Activated naive CD8-positive, alpha-beta T cell (primary cell): ENCODE data around the gene ZC3H7B.
A peak's percentile ranks its signal among the peaks of the same experiment; 100 is the strongest.
"Not testable (repeated sequence)": the region's sequence is repeated elsewhere in the genome, so short reads cannot be mapped to it uniquely, and the experiment has no call there.

Source experiments
- H3K27ac Mint-ChIP-seq: one replicate; pipeline ENCODE4 v1.8.0; 2021; ENCODE audit warnings: mixed read lengths
- H3K27me3 Mint-ChIP-seq: one replicate; pipeline ENCODE4 v1.8.0; 2021; ENCODE audit warnings: mixed read lengths
- H3K36me3 Mint-ChIP-seq: one replicate; pipeline ENCODE4 v1.8.0; 2021; ENCODE audit warnings: mixed read lengths
- H3K4me1 Mint-ChIP-seq: one replicate; pipeline ENCODE4 v1.8.0; 2021; ENCODE audit warnings: low read depth, mixed read lengths
- H3K4me3 Mint-ChIP-seq: one replicate; pipeline ENCODE4 v1.8.0; 2021; ENCODE audit warnings: mild to moderate bottlenecking, mixed read lengths
- H3K9me3 Mint-ChIP-seq: one replicate; pipeline ENCODE4 v1.8.0; 2021; ENCODE audit warnings: low read depth, mixed read lengths

The ZC3H7B gene

DNA sequence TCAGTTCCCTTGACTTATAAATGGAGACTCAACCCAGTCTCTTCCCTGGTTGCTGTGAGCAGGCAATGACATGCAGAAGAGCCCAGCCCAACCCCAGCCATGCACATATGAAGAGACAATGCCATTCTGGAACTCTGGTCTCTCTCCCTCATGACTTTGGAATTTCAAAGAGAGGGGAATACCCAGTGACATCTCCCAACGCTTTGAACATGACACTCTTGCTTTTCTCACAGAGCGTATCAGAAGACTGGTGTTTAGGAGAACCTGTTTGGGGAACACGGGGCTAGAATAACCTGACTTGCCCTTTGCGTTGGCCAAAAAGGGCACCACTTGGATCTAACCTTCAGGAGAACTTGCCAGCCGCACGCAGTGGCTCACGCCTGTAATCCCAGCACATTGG, 28.2 kb upstream of the ZC3H7B start:
- Mint-ChIP-seq H3K4me3 (no peak overlapping the region), H3K27ac (no peak overlapping the region), H3K36me3 (peaks cover 6% of the 10 kb centered on the region), H3K9me3 (no peaks in the 10 kb centered on the region), H3K4me1 (peaks cover 2% of the 10 kb centered on the region), H3K27me3 (no peaks in the 10 kb centered on the region)

DNA sequence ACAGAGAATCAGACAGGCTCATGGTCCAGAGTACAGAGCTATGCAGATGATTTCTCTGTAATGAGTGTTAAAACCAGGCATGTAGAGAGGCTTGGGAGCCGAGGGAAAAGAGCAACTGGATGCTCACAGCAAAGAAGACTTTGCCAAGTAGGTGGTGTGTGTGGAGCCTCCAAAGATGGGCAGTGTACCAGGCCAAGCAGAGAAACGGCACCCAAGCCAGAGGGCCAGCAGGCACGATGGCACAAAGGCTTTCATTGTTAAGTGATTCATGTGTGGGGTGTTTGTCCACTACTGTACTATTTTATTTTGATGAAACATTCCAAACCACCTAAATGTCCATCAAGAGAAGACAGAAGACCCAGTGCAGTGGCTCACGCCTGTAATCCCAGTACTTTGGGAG, 26.5 kb upstream of the ZC3H7B start:
- Mint-ChIP-seq H3K4me1 (peaks cover 2% of the 10 kb centered on the region), H3K4me3 (no peak overlapping the region), H3K27me3 (no peaks in the 10 kb centered on the region), H3K27ac (no peak overlapping the region), H3K36me3 (peaks cover 6% of the 10 kb centered on the region), H3K9me3 (no peaks in the 10 kb centered on the region)

DNA sequence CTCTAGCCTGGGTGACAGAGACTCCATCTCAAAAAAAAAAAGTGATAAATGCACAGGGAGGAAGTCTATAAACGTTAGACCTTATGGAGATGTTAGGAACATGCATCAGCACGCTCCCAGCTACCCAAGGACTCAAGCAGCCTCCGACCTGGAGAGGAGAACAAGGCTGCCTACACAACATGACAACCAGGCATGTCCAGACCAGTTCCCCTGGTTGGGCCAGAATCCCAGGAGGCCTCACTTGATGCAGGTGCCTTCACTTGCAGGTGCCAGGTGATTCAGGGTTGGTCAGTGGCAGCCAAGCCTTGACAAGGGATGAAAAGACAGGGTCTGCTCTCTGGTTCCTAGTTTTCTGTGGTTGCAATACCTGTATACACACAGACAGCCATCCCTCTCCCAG, 21.3 kb upstream of the ZC3H7B start:
- Mint-ChIP-seq H3K4me1 (peaks cover 18% of the 10 kb centered on the region), H3K4me3 (no peak overlapping the region), H3K27ac (no peak overlapping the region), H3K36me3 (peaks cover 6% of the 10 kb centered on the region), H3K9me3 (no peaks in the 10 kb centered on the region), H3K27me3 (no peaks in the 10 kb centered on the region)

DNA sequence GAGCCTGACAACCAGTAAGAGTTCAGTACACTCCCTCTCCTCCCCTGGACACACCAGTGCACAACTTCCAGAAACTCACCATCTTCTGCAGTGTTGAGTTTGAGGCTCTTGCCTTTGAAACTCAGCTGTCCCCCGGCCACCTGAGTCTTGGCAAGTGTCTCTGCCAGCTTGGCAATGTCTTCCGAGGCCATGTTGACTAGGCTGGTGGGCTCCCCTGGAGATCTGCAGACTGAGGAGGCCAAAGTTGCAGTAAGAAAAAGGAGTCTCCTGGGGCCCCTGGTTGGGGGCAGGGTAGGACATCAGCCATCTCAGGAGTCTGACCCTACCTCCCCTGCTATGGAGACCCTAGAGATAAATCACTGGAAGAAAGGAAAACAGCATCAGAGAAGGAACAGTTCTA, 20.5 kb upstream of the ZC3H7B start:
- Mint-ChIP-seq H3K27ac (no peak overlapping the region), H3K36me3 (peaks cover 6% of the 10 kb centered on the region), H3K9me3 (no peaks in the 10 kb centered on the region), H3K4me1 (peaks cover 21% of the 10 kb centered on the region), H3K4me3 (no peak overlapping the region), H3K27me3 (no peaks in the 10 kb centered on the region)

DNA sequence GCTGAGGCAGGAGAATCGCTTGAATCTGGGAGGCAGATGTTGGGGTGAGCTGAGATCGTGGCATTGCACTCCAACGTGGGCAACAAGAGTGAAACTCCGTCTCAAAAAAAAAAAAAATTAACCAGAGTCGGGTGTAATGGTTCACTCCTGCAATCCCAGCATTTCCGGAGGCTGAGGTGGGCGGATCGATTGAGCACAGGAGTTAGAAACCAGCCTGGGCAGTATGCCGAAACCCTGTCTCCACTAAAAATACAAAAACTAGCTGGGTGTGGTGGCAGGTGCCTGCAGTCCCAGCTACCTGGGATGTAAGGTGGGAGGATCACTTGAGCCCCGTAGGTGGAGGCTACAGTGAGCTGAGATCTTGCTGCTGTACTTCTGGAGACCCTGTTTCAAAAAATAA, 16.9 kb upstream of the ZC3H7B start:
- no peaks in the 10 kb centered on the region for H3K27me3 Mint-ChIP-seq
- H3K36me3 Mint-ChIP-seq, result no peaks in the 10 kb centered on the region
- peak overlapping the region; percentile 97 for H3K27ac Mint-ChIP-seq
- H3K9me3 Mint-ChIP-seq, result no peaks in the 10 kb centered on the region
- peak overlapping the region; percentile 96 for H3K4me3 Mint-ChIP-seq
- H3K4me1 Mint-ChIP-seq, result peaks cover 31% of the 10 kb centered on the region

DNA sequence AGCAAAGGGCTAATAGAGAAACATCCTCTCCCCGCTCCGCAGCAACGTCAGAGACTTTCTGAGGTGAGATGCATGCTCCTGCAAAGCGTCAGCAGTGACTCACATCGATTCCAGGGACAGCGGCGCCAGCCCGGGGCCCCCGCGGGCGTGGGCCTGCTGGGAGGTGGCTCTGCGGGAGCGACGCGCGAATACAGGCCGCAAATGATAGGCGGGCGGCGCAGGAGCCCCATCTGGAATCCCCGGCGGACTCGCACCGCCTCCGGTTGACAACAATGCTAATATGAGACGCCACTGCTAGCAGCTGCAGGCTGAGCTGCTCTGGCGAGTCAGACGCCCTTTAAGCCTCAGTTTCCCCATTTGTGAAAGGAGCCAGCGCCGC, 15.9 kb upstream of the ZC3H7B start:
- Mint-ChIP-seq H3K27ac (peak overlapping the region; percentile 97), H3K27me3 (no peaks in the 10 kb centered on the region), H3K4me3 (peak overlapping the region; percentile 96), H3K4me1 (peaks cover 31% of the 10 kb centered on the region), H3K36me3 (no peaks in the 10 kb centered on the region), H3K9me3 (no peaks in the 10 kb centered on the region)

DNA sequence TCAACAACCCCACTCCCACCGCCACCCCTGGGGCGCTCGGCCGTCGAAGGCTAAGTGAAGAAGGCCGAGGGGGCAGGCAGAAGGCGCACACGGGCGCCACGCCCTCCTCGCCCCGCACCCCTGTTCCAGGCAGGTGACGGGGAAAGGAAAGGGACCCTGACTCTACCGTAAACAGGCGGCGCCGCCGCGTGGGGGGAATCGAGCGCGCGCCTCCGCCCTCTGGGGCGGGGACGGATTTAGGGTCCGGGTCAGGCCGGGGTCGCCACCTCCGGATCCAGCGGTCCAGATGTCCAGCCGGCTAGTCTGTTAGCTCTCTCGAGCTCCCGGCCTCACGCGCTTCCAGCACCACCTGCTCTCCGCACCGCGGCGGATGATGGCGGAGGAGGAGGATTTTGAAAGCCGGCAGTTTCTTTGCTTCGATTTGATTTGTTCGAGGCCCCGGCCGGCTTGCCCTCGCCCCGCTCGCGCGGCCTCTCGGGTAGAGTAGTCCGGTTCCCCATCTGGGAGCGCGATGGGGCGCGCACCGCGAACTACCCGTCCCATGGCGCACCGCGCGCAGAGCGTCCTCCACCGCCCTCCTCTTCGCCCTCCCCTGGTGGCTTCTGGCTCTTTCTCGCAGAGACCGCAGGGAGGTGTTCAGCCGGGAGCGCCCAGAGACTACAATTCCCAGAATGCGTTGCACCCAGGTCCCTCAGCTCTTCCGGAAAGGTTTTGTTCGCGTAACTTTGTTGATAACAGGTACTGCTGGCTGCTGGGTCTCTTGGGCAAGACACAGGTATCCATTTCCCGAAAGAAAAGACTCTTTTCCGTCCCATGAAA, 15.3 kb upstream of the ZC3H7B start, which contains the start of gene RANGAP1:
Gene RANGAP1 (minus strand): TSS at position 368 of the 819 bp plus-strand sequence. CDS start 5,143 bp downstream, outside the sequence.
- Mint-ChIP-seq H3K36me3 (no peaks in the 10 kb centered on the region), H3K4me1 (peaks cover 29% of the 10 kb centered on the region), H3K4me3 (peak within 1 kb of the TSS; percentile 96), H3K9me3 (no peaks in the 10 kb centered on the region), H3K27me3 (no peaks in the 10 kb centered on the region), H3K27ac (peak within 1 kb of the TSS; percentile 97)

DNA sequence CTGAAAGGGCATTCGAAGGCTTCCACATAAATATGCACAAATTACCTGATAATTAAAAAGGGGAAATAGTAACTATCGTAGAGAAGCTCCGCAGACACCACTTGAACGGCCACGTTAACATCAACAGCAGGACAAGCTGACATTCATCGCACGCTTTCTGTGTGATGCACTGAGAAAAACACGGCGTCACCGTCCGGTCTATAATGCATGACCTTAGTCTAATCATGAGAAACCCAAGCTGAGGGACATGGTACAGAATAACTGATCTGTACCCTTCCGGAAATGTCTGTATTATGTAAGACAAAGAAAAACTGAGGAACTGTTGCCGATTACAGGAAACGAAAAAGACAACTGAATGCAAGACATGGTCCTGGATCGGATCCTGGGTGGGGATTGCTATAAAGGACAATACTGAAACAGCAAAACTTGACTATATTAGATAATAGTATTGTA, 14.7 kb upstream of the ZC3H7B start:
- Mint-ChIP-seq H3K27ac (peak overlapping the region; percentile 97), H3K36me3 (no peaks in the 10 kb centered on the region), H3K4me1 (peaks cover 27% of the 10 kb centered on the region), H3K27me3 (no peaks in the 10 kb centered on the region), H3K9me3 (no peaks in the 10 kb centered on the region), H3K4me3 (peak overlapping the region; percentile 96)

DNA sequence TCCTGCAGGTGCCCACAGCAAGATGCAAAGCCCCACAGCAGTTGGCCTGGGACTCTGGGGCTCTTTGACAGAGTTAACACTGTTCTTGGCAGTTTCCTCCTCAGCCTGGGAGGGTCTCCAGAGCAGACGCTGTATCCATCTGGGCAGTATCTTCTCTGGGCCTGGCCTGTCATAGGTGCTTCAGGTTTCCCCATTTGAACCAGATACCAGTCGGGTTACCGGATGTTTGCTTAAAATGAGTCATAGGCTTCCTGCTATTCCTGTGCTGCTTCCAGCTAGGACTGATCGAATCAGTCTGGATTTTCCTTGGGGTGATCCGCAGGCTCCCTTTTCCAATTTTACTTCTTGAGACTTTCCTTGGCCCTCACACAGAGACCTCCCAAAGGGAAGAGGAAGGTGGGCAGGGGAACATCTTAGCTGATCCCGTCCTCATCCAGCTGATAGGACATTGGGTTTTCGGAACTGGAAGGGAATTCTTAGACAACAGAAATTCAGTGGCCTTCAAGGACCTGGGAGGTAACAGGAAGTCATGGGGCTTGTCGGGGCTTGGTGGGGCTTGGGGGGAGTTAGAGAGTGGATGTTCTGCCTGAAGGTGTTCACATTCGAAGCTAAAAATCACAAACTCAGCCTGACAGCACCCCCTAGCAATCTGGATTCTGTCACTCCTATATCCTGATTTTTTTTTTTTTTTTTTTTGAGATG, 12.9 kb upstream of the ZC3H7B start:
- peak overlapping the region; percentile 90 for H3K27ac Mint-ChIP-seq
- H3K4me1 Mint-ChIP-seq, result peaks cover 19% of the 10 kb centered on the region
- H3K4me3 Mint-ChIP-seq, result peak overlapping the region; percentile 65
- H3K9me3 Mint-ChIP-seq, result no peaks in the 10 kb centered on the region
- H3K27me3 Mint-ChIP-seq, result no peaks in the 10 kb centered on the region
- H3K36me3 Mint-ChIP-seq, result no peaks in the 10 kb centered on the region

DNA sequence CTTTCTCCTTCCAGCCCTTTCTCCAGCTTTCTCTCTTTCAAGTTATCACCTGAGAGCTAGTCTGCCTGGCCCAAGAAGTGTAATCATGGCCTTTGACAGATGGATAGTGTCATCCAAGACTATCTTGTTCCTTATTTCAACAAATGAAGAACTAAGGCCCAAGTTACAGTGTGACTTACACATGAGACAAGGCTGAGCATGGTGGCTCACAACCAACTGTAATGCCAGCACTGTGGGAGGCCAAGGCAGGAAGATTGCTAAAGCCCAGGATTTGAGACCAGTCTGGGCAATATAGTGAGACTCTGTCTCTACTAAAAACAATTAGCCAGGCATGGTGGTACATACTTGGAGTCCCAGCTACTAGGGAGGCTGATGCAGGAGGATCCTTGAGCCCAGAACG, 11.7 kb upstream of the ZC3H7B start:
- Mint-ChIP-seq H3K27me3 (no peaks in the 10 kb centered on the region), H3K36me3 (no peaks in the 10 kb centered on the region), H3K4me3 (no peak overlapping the region), H3K9me3 (no peaks in the 10 kb centered on the region), H3K4me1 (peaks cover 15% of the 10 kb centered on the region), H3K27ac (peak overlapping the region; percentile 4)

DNA sequence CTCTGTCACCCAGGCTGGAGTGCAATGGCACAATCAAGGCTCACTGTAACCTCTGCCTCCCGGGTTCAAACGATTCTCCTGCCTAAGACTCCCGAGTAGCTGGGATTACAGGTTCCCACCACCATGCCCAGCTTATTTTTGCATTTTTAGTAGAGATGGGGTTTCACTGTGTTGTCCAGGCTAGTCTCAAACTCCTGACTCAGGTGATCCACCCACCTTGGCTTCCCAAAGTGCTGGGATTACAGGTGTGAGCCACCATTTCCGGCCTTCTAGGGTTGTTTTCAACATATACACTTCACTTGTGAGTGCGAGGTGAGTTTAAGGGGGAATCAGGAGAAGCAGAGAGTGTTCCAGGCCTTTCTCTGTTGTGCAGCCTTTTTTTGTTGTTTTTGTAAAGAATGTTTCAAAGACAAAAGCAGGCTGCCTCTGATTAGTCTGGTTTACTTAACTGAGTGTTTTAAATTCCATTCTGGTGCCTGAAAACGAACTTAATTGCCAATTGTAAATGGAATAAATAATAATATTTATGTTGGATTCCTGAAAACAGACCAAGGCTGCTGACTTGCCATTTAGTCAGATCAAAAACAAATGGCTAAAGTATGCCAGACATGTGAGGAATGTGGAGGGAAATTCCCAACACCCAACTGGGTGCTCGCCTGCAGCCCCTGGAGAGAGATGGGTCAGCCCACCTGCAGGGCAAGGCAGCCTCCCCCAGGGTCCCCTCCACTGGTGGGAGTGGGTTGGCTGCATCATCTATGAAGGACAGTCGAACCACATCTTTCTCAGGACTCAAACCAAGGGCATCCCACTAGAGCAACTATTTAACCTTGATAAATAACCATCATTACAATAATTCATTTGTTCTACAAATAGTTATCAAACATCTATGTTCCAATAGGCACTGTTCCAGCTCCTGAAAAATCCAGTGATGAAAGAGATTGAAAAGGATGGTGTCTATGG, 10.8 kb upstream of the ZC3H7B start:
- no peaks in the 10 kb centered on the region for H3K27me3 Mint-ChIP-seq
- peaks cover 12% of the 10 kb centered on the region for H3K4me1 Mint-ChIP-seq
- H3K9me3 Mint-ChIP-seq, result no peaks in the 10 kb centered on the region
- H3K27ac Mint-ChIP-seq, result no peak overlapping the region
- H3K36me3 Mint-ChIP-seq, result no peaks in the 10 kb centered on the region
- no peak overlapping the region for H3K4me3 Mint-ChIP-seq

DNA sequence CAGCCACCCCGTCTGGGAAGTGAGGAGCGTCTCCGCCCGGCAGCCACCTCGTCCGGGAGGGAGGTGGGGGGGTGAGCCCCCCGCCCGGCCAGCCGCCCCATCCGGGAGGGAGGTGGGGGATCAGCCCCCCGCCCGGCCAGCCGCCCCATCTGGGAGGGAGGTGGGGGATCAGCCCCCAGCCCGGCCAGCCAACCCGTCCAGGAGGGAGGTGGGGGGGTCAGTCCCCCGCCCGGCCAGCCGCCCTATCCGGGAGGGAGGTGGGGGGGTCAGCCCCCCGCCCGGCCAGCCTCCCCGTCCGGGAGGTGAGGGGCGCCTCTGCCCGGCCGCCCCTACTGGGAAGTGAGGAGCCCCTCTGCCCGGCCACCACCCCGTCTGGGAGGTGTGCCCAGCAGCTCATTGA, 6.5 kb upstream of the ZC3H7B start:
- not testable (repeated sequence) for H3K4me3 Mint-ChIP-seq, H3K9me3 Mint-ChIP-seq, H3K27ac Mint-ChIP-seq, H3K27me3 Mint-ChIP-seq, H3K36me3 Mint-ChIP-seq, H3K4me1 Mint-ChIP-seq

DNA sequence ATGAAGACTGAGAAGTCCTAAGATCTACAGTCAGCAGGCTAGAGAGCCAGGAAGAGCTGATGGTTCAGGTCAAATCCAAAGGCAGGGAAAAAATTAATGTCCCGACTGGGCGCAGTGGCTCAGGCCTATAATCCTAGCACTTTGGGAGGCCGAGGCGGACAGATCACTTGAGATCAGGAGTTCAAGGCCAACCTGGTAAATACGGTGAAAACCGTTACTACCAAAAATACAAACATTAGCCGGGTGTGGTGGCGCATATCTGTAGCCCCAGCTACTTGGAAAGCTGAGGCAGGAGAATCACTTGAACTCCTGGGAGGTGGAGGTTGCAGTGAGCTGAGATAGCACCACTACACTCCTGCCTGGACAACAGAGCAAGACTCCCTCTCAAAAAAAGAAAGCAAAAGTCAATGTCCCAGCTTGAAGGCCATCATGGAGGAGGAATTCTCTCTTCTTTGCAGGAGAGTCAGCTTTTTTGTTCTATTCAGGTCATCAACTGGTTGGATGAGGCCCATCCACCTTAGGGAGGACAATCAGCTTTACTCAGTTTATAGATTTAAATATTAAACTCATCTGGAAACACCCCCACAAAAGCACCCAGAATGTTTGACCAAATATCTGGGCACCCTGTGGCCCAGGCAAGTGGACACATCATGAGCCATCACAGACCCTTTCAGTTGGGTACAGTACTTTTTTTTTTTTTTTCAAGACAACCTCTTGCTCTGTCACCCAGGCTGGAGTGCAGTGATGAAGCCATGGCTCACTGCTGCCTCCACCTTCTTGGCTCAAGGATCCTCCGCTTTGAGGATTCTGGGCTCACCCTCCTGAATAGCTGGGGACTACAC, 4.3 kb upstream of the ZC3H7B start:
- Mint-ChIP-seq H3K4me1 (peaks cover 6% of the 10 kb centered on the region), H3K4me3 (no peak overlapping the region), H3K36me3 (no peaks in the 10 kb centered on the region), H3K27ac (no peak overlapping the region), H3K9me3 (no peaks in the 10 kb centered on the region), H3K27me3 (no peaks in the 10 kb centered on the region)

DNA sequence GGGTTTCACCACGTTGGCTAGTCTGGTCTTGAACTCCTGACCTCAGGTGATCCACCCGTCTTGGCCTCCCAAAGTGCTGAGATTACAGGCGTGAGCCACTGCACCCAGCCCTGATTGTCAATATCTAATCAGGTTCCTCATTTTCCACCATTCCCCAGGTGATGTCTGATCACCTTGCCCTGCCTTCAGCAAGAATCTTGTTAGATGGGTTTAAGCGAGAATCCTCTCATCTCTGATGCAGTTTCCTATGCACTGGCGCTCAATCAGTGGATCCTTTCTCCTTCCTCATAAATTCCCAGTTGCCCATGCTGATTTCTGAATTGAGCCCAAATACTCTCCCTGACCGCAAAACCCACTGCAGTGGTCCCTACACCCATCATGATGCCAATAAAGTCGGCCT, 664 bp upstream of the ZC3H7B start:
- Mint-ChIP-seq H3K36me3 (peaks cover 2% of the 10 kb centered on the region), H3K27ac (peak overlapping the region; percentile 84), H3K27me3 (no peaks in the 10 kb centered on the region), H3K4me1 (peaks cover 28% of the 10 kb centered on the region), H3K9me3 (no peaks in the 10 kb centered on the region), H3K4me3 (peak overlapping the region; percentile 73)
